Measurements from ENCODE around the gene MACIR.

DNA sequence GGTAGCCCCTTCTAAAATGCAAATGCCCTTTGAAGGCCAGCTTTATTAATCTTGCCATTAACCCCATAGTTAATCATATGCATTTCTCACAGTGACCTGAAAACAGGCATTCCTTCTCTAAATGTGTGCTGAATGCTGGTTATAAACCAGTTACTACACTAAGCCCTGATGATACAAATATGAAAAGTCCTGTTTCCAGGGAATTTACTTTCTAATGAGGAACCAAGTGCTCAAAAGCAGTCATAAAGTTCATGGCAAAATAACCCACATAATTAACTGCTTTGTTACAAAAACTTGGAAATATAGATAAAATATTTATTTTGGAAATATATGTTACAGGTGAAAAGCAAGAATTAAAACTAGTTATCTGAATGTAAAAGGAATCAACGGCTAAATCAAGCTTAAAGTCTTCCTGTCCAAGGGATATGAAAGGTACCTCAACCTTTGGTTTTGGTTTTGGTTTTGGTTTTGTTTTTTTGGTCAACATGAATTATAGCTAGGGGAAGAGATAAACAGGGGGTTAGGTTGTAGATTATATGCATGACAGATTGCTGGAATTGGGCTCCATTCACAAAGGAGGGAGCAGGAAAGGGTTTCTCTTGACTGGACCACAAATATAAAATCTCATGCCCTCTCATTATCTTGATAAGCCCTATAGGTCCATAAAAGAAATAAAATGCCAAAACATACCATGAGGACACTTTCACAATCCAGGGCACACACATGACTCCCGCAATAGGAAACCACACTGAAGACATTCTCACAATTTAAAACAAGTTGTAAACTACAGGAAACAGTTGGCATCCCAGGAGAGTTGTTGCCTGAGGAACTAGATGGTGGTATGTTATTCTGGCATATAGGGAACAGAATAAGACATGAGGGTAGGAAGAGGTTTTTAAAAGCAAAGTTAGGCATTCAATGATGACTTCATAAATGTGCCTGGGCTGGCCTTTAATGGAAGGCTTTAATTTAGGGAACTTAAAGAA is 46.7 kb upstream of the MACIR start:
- TF ChIP-seq, protein P1, sequence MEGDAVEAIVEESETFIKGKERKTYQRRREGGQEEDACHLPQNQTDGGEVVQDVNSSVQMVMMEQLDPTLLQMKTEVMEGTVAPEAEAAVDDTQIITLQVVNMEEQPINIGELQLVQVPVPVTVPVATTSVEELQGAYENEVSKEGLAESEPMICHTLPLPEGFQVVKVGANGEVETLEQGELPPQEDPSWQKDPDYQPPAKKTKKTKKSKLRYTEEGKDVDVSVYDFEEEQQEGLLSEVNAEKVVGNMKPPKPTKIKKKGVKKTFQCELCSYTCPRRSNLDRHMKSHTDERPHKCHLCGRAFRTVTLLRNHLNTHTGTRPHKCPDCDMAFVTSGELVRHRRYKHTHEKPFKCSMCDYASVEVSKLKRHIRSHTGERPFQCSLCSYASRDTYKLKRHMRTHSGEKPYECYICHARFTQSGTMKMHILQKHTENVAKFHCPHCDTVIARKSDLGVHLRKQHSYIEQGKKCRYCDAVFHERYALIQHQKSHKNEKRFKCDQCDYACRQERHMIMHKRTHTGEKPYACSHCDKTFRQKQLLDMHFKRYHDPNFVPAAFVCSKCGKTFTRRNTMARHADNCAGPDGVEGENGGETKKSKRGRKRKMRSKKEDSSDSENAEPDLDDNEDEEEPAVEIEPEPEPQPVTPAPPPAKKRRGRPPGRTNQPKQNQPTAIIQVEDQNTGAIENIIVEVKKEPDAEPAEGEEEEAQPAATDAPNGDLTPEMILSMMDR (IDR thresholded peaks at IDR 0.05): no peak
- TF ChIP-seq ELF4 (CRISPR knock-in tag; IDR thresholded peaks at IDR 0.05; ENCODE audit: low read depth): no peak
- TF ChIP-seq, protein P2, sequence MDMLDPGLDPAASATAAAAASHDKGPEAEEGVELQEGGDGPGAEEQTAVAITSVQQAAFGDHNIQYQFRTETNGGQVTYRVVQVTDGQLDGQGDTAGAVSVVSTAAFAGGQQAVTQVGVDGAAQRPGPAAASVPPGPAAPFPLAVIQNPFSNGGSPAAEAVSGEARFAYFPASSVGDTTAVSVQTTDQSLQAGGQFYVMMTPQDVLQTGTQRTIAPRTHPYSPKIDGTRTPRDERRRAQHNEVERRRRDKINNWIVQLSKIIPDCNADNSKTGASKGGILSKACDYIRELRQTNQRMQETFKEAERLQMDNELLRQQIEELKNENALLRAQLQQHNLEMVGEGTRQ (CRISPR knock-in tag; IDR thresholded peaks at IDR 0.05): no peak
- TF ChIP-seq NR1H2 (CRISPR knock-in tag; IDR thresholded peaks at IDR 0.05): no peak
- TF ChIP-seq, protein P3, sequence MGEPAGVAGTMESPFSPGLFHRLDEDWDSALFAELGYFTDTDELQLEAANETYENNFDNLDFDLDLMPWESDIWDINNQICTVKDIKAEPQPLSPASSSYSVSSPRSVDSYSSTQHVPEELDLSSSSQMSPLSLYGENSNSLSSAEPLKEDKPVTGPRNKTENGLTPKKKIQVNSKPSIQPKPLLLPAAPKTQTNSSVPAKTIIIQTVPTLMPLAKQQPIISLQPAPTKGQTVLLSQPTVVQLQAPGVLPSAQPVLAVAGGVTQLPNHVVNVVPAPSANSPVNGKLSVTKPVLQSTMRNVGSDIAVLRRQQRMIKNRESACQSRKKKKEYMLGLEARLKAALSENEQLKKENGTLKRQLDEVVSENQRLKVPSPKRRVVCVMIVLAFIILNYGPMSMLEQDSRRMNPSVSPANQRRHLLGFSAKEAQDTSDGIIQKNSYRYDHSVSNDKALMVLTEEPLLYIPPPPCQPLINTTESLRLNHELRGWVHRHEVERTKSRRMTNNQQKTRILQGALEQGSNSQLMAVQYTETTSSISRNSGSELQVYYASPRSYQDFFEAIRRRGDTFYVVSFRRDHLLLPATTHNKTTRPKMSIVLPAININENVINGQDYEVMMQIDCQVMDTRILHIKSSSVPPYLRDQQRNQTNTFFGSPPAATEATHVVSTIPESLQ (CRISPR knock-in tag; IDR thresholded peaks at IDR 0.05): no peak
- TF ChIP-seq, protein P4, sequence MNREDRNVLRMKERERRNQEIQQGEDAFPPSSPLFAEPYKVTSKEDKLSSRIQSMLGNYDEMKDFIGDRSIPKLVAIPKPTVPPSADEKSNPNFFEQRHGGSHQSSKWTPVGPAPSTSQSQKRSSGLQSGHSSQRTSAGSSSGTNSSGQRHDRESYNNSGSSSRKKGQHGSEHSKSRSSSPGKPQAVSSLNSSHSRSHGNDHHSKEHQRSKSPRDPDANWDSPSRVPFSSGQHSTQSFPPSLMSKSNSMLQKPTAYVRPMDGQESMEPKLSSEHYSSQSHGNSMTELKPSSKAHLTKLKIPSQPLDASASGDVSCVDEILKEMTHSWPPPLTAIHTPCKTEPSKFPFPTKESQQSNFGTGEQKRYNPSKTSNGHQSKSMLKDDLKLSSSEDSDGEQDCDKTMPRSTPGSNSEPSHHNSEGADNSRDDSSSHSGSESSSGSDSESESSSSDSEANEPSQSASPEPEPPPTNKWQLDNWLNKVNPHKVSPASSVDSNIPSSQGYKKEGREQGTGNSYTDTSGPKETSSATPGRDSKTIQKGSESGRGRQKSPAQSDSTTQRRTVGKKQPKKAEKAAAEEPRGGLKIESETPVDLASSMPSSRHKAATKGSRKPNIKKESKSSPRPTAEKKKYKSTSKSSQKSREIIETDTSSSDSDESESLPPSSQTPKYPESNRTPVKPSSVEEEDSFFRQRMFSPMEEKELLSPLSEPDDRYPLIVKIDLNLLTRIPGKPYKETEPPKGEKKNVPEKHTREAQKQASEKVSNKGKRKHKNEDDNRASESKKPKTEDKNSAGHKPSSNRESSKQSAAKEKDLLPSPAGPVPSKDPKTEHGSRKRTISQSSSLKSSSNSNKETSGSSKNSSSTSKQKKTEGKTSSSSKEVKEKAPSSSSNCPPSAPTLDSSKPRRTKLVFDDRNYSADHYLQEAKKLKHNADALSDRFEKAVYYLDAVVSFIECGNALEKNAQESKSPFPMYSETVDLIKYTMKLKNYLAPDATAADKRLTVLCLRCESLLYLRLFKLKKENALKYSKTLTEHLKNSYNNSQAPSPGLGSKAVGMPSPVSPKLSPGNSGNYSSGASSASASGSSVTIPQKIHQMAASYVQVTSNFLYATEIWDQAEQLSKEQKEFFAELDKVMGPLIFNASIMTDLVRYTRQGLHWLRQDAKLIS (CRISPR knock-in tag; IDR thresholded peaks at IDR 0.05; ENCODE audit: borderline replicate concordance): no peak
- no peak for TF ChIP-seq FOXP1 (CRISPR knock-in tag; IDR thresholded peaks at IDR 0.05; ENCODE audit: borderline replicate concordance)
- TF ChIP-seq ZNF423 (CRISPR knock-in tag; IDR thresholded peaks at IDR 0.05): no peak
- TF ChIP-seq, protein P5, sequence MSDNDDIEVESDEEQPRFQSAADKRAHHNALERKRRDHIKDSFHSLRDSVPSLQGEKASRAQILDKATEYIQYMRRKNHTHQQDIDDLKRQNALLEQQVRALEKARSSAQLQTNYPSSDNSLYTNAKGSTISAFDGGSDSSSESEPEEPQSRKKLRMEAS (CRISPR knock-in tag; IDR thresholded peaks at IDR 0.05): no peak
- TF ChIP-seq, protein P6, sequence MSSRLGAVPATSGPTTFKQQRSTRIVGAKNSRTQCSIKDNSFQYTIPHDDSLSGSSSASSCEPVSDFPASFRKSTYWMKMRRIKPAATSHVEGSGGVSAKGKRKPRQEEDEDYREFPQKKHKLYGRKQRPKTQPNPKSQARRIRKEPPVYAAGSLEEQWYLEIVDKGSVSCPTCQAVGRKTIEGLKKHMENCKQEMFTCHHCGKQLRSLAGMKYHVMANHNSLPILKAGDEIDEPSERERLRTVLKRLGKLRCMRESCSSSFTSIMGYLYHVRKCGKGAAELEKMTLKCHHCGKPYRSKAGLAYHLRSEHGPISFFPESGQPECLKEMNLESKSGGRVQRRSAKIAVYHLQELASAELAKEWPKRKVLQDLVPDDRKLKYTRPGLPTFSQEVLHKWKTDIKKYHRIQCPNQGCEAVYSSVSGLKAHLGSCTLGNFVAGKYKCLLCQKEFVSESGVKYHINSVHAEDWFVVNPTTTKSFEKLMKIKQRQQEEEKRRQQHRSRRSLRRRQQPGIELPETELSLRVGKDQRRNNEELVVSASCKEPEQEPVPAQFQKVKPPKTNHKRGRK (CRISPR knock-in tag; IDR thresholded peaks at IDR 0.05; ENCODE audit: borderline replicate concordance): no peak
- TF ChIP-seq CBFB (CRISPR knock-in tag; IDR thresholded peaks at IDR 0.05; ENCODE audit: low read depth): no peak
- no peak for TF ChIP-seq GABPB1 (CRISPR knock-in tag; IDR thresholded peaks at IDR 0.05)
- TF ChIP-seq, protein P7, sequence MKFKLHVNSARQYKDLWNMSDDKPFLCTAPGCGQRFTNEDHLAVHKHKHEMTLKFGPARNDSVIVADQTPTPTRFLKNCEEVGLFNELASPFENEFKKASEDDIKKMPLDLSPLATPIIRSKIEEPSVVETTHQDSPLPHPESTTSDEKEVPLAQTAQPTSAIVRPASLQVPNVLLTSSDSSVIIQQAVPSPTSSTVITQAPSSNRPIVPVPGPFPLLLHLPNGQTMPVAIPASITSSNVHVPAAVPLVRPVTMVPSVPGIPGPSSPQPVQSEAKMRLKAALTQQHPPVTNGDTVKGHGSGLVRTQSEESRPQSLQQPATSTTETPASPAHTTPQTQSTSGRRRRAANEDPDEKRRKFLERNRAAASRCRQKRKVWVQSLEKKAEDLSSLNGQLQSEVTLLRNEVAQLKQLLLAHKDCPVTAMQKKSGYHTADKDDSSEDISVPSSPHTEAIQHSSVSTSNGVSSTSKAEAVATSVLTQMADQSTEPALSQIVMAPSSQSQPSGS (CRISPR knock-in tag; IDR thresholded peaks at IDR 0.05; ENCODE audit: borderline replicate concordance, low read depth): no peak
